Right renal cortex interstitium (tissue), 3 donors: ENCODE results near the gene GPR31. TPM values are rescaled to one million over a fixed set of nuclear protein-coding genes. Genes with fewer than 3 reads are reported as not detected.

Source experiments
- polyA plus RNA-seq, 3 donors: library from polyadenylated mRNA; unstranded; fragments of 120-200 nt; gene quantifications; one replicate each; pipeline ENCODE4 v1.2.1, GENCODE V29; 2013; ENCODE audit not compliant: insufficient read length in 3 of 3

GPR31 gene
- polyA plus RNA-seq, 3 donors: not detected

Other genes with a start within 250 kb of the GPR31 start
- gene RNASET2, start 201.4 kb downstream of the GPR31 start, polyA plus RNA-seq: 10 to 100 TPM; 42.7 to 55.4 (median 50.7) TPM
- 10 to 100 TPM; 26.9 to 32.1 (median 27.4) TPM for gene CEP43, start 158.6 kb downstream of the GPR31 start, polyA plus RNA-seq
- under 1 TPM in 1 of 3 donors, not detected in 2; 0.12 TPM for gene CCR6, start 34.9 kb downstream of the GPR31 start, polyA plus RNA-seq
- gene UNC93A, start 133.3 kb upstream of the GPR31 start, polyA plus RNA-seq: 1 to 10 TPM; 4.1 to 8.1 (median 6.5) TPM
- gene TTLL2, start 167.1 kb upstream of the GPR31 start, polyA plus RNA-seq: 1 to 10 TPM in 1 of 3 donors, under 1 TPM in 2; 0.51 to 1.1 (median 0.64) TPM